AG04449 (cell line): ENCODE results near the gene MEGF11.

ENCODE experiments used
- CTCF ChIA-PET: fragments of 350-600 bp; formaldehyde crosslinking; extraction: SDS; loops from one replicate; lab custom pipeline; 2021; ENCODE audit warnings: antibody characterized with exemption; lab: Yijun Ruan, JAX
- POLR2A ChIA-PET: fragments of 400-600, 350-600 bp; formaldehyde crosslinking; extraction: SDS; loops from one replicate; lab custom pipeline; 2020; ENCODE audit warnings: antibody characterized with exemption, inconsistent platforms; lab: Yijun Ruan, JAX
- DNase-seq: peaks from one replicate; pipeline ENCODE4 v3.0.0-alpha.2; 2010; ENCODE audit warnings: low read depth, low spot score
- H3K4me3 ChIP-seq: 2 replicates; pipeline ENCODE4 v1.5.1; 2011; ENCODE audit warnings: low read depth, mild to moderate bottlenecking, control low read depth, low read length
- TF ChIP-seq, protein P1 (sequence below): IDR thresholded peaks from one replicate; pipeline ENCODE4 v1.5.1; 2011; ENCODE audit warnings: mild to moderate bottlenecking, moderate library complexity, low read length, control low read depth, inconsistent platforms; ENCODE audit not compliant: insufficient read depth; ENCODE audit errors: missing control alignments

The MEGF11 gene

DNA sequence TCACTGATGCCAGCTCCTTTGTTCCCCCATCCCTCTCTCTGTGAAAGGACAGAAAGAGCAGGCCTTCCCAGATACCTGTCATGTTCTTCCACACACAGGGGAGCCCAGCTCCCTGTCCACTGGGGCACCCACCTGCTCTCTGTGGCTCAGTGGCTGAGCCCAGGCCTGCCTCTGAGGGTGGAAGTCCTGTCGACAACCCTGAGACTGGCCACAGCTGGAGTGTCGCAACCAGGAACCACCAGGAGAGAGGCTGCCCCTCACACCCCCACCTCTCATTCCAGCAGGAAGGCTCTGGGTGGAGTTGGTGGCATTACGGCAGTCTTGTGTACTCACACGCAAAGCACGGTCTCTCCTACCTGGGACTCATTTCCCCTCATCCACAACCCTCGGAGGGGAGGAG lies 66.3 kb downstream of the MEGF11 start:
- ChIA-PET CTCF (no interaction called here), POLR2A (no interaction called here)
- H3K4me3 ChIP-seq: no peak overlapping the region
- no peak for DNase-seq
- TF ChIP-seq, protein P1, sequence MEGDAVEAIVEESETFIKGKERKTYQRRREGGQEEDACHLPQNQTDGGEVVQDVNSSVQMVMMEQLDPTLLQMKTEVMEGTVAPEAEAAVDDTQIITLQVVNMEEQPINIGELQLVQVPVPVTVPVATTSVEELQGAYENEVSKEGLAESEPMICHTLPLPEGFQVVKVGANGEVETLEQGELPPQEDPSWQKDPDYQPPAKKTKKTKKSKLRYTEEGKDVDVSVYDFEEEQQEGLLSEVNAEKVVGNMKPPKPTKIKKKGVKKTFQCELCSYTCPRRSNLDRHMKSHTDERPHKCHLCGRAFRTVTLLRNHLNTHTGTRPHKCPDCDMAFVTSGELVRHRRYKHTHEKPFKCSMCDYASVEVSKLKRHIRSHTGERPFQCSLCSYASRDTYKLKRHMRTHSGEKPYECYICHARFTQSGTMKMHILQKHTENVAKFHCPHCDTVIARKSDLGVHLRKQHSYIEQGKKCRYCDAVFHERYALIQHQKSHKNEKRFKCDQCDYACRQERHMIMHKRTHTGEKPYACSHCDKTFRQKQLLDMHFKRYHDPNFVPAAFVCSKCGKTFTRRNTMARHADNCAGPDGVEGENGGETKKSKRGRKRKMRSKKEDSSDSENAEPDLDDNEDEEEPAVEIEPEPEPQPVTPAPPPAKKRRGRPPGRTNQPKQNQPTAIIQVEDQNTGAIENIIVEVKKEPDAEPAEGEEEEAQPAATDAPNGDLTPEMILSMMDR: no peak

DNA sequence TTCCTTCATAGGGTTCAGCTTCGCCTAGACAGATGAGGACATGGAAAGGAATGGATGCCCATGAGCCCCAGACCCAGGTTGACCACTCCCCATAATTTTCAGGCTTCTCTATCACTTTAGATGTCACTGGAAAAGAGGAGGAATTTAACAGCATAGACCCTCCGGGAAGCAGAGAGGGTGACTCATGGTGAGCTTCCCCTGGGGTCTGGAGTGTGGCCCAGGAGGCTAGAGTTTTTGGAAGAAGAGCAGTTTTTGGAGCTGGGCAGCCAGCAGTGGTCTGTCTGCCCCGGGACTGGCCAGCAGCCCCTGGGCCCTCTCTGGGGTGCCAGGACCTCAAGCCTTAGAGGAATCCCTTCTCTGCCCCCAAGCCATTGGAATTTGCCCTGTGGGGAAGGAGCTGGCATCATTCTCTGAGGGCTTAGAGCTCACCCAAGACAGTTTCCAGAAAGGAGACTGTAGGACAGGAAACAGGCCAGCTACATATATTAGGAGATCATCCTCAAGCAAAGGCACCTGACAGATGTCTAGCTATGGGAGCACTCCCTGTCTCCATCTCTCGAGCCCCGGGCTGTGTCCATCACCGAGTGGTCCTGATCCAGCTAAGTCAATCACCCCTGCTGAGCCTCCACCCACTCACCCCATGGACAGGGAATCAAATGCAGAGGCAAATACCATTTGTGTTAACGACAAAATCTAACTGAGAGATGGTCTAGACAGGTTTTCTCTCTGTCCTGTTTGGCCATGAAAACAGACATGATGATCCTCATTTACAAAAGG lies 67.3 kb downstream of the MEGF11 start:
- TF ChIP-seq, protein P1: no peak
- H3K4me3 ChIP-seq: no peak overlapping the region
- no peak for DNase-seq
- ChIA-PET CTCF (interaction anchor here (0.9 to 1.2 kb wide), 2 partner anchors 28 to 312 kb away, joined by 3 to 4 read pairs; no protein-coding TSS in a partner anchor), POLR2A (no interaction called here)

DNA sequence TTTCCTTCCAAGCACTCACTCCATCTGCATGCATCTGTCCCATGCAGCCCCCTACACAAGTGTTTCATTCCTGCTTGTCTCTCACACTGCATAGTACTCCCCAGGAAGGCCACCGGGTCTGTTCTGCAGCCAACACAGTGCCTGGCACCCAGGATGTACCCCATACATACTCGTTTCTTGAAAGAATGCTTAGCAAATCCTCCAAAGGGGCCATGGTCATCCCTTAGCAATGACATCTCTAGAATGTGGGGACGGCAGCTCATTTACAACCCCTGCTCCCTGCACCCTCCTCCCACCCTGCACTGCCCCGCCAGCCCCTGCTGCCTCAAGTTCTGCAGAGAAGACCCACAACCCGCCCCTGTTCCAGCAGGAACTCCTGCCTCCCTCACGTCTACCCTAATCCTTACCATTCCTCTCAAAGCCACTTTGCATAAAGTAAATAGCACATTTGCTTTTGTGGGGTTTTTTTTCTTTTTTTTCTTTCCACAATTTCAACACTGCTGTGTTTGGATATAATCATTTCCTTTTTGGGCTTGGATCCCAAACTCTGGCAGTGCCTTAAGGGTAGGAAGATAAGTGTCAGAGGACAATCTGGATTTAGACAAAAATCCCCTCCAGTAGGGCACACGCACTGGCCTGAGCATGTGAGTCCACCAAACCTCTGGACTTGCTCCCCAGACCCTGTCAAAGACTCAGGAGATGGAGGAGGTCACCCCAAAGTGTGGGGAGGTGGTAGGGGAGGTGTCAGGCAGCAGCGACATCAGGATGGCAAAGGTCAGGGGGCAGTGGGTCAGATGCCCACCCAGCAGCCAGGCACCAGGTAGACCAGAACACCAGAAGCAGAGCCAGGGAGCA lies 68.4 kb downstream of the MEGF11 start:
- TF ChIP-seq, protein P1: no peak
- ChIA-PET CTCF (no interaction called here), POLR2A (no interaction called here)
- no peak for DNase-seq
- no peak overlapping the region for H3K4me3 ChIP-seq

DNA sequence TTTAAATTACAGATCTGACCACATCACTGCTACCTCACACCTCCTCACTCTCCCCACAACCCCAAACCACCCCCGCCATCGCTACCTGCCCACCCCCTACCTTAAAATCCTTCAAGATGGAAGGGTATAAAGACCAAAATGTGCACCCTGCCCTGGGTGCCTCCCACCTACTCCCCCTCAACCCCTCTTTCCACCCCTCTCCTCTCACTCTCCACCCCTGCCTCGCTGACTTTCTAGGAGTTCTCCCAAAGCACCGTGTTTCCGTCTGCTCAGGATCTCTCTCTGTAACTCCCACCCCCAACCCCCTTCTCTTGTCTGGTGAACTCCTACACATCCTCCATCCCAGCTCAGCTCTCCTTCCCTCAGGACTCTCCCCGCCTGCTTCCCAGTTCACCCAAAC lies 69.1 kb downstream of the MEGF11 start:
- ChIA-PET POLR2A (no interaction called here), CTCF (no interaction called here)
- TF ChIP-seq, protein P1: no peak
- H3K4me3 ChIP-seq: no peak overlapping the region
- DNase-seq: no peak

DNA sequence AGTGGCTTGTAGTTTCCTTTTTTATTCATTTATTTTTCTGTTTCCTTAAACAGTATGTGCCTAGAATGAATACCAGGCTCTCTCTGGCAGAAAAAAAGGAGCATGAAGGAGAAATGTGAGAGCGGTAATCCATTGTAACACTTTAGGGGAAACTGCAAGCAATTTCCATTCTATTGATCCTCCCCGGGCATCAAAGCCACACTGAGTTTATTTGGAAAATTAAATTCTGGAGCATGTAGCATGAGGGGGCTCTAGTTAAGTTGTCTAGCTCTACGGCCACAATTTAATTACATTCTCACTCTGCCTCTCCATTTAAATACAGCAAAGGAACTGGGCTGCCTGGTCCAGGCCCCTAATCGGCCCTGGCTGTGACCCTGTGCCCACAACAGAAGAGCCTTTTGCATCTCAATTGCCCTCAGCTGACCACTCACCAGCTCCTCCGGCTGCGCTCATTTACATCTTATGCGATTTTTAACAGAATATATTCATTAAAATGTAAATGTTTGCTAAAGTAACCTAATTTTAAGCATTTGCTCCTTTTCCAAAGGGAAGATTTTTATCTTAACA lies 72.9 kb downstream of the MEGF11 start:
- CTCF ChIA-PET: interaction anchor here (1.2 to 1.5 kb wide), 2 partner anchors 10 to 263 kb away, joined by 3 read pairs; no protein-coding TSS in a partner anchor

More for the DNA sequence above, 72.9 kb downstream of the MEGF11 start:
- no peak for DNase-seq
- POLR2A ChIA-PET: no interaction called here
- TF ChIP-seq, protein P1: no peak
- H3K4me3 ChIP-seq: no peak overlapping the region
